HG03066 (cell line): Measurements from ENCODE around the gene ENTHD1.
"Not testable (repeated sequence)": the region's sequence is repeated elsewhere in the genome, so short reads cannot be mapped to it uniquely, and the experiment has no call there.

Experiments
- ATAC-seq: cut with Tn5 transposase; IDR thresholded peaks from one replicate; pipeline ENCODE4 v1.9.1; 2021; ENCODE audit warnings: low read depth; ENCODE audit not compliant: unreplicated experiment

Gene ENTHD1

GRCh38 chr22:39925909-39926679, 32.5 kb upstream of the ENTHD1 start:
- no peak for ATAC-seq

- no peak for ATAC-seq
Observed at GRCh38 chr22:39925273-39925672, 31.7 kb upstream of the ENTHD1 start.

- no peak for ATAC-seq
Observed at GRCh38 chr22:39924286-39924685, 30.7 kb upstream of the ENTHD1 start.

GRCh38 chr22:39923696-39924095, 30.1 kb upstream of the ENTHD1 start:
- ATAC-seq, result no peak

- ATAC-seq, result no peak
Observed at GRCh38 chr22:39920134-39920743, 26.7 kb upstream of the ENTHD1 start.

- ATAC-seq, result no peak
Observed at GRCh38 chr22:39917776-39918495, 24.4 kb upstream of the ENTHD1 start.

- no peak for ATAC-seq
Observed at GRCh38 chr22:39917197-39917643, 23.7 kb upstream of the ENTHD1 start.

GRCh38 chr22:39916496-39916895, 22.9 kb upstream of the ENTHD1 start:
- ATAC-seq, result no peak

- no peak for ATAC-seq
Observed at GRCh38 chr22:39915295-39915726, 21.8 kb upstream of the ENTHD1 start.

- no peak for ATAC-seq
Observed at GRCh38 chr22:39914584-39914983, 21.0 kb upstream of the ENTHD1 start.

- no peak for ATAC-seq
Observed at GRCh38 chr22:39913886-39914285, 20.3 kb upstream of the ENTHD1 start.

- ATAC-seq, result no peak
Observed at GRCh38 chr22:39913321-39913720, 19.8 kb upstream of the ENTHD1 start.

- no peak for ATAC-seq
Observed at GRCh38 chr22:39910876-39911613, 17.5 kb upstream of the ENTHD1 start.

GRCh38 chr22:39908737-39909136, 15.2 kb upstream of the ENTHD1 start:
- no peak for ATAC-seq

- ATAC-seq, result no peak
Observed at GRCh38 chr22:39908136-39908535, 14.6 kb upstream of the ENTHD1 start.

- ATAC-seq, result no peak
Observed at GRCh38 chr22:39907605-39908097, 14.1 kb upstream of the ENTHD1 start.

GRCh38 chr22:39907047-39907446, 13.5 kb upstream of the ENTHD1 start:
- no peak for ATAC-seq

- ATAC-seq, result no peak
Observed at GRCh38 chr22:39906207-39906606, 12.6 kb upstream of the ENTHD1 start.

GRCh38 chr22:39905687-39906086, 12.1 kb upstream of the ENTHD1 start:
- ATAC-seq, result no peak

GRCh38 chr22:39904862-39905261, 11.3 kb upstream of the ENTHD1 start:
- ATAC-seq, result no peak

- not testable (repeated sequence) for ATAC-seq
Observed at GRCh38 chr22:39904024-39904423, 10.5 kb upstream of the ENTHD1 start.
